H54 (cell line): ENCODE data around the gene GSX1.
"Not testable (repeated sequence)": the region's sequence is repeated elsewhere in the genome, so short reads cannot be mapped to it uniquely, and the experiment has no call there.

Experiments
- DNase-seq: peaks from one replicate; pipeline ENCODE4 v3.0.0; 2011; ENCODE audit warnings: low spot score, mixed read lengths; ENCODE audit not compliant: insufficient read length
- FAIRE-seq: peaks from 3 replicates; lab custom pipeline; 2011; peaks lifted over from hg19 to GRCh38; lab: Jason Lieb, UNC
- POLR2A ChIP-seq: IDR thresholded peaks from 2 replicates; pipeline ENCODE4 v1.6.1; 2011; ENCODE audit warnings: low read depth, mild to moderate bottlenecking, low read length

The GSX1 gene

DNA sequence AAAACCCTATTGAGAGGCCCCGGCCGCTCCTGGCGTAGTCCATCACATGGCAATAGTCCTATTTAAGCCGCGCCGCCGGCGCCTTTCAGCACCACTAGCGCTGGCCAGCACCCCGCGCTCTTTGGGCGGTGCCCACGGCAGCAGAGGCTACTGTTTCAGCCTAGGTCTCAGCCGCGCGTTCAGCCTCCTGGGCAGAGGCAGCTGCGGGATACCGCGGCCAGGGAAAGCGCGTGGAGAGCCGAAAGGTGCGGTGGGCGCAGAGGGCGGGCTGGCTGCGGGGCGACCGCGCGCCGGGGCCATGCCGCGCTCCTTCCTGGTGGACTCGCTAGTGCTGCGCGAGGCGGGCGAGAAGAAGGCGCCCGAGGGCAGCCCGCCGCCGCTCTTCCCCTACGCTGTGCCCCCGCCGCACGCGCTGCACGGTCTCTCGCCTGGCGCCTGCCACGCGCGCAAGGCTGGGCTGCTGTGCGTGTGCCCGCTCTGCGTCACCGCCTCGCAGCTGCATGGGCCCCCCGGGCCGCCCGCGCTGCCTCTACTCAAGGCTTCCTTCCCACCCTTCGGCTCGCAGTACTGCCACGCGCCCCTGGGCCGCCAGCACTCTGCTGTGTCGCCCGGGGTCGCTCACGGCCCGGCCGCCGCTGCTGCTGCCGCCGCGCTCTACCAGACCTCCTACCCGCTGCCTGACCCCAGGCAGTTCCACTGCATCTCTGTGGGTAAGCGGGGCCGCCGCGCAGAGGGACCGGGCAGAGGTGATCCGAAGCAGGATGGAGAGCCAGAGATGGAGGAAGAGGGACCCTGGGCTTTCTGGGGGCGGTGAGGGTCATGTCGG, at the start of gene GSX1:
Gene GSX1, plus strand, starts transcription at position 91 of the 826 bp plus-strand sequence. Its CDS starts 208 bp downstream, at position 299.
- DNase-seq (no peak), FAIRE-seq (no peak)
- no peak for TF ChIP-seq POLR2A

DNA sequence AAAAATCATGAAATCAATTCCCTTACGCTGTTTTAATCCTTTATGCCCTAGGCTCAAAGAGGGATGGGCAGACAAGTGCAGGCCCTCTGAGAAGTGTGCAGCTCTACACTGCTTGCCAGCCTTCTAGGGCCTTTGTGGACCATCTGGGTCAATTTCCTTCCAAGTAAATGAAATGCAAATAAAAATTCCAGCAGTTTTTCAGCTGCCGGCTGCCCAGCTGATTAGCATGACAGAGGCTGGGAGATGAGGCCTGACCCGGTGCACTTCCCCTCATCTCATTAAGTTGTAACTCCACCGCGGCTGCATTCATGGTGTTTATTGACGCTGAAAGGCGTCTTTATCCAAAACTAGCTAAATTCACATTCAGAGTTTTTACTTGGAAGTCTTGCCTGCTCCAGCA, 47.5 kb upstream of the GSX1 start:
- FAIRE-seq = no peak
- TF ChIP-seq POLR2A = no peak
- DNase-seq = no peak

DNA sequence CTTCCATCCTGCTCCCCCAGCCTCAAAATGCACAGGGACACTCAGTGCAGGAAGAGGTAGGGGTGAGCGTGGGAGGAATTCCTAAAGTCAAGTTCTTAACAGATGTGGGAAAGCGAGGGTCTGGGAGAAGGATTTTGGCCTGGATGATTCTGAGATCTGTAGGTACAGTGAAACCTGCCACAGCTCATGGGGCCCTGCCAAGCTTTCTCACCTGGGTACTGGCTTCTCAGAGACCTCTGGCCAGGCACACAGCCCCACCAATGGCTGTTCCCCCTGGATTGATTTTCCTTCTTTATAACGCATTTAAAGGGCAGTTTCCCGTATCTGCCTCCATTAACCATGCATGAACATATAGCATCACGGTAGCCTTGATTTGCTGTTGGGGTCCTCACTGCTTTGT, 47.0 kb upstream of the GSX1 start:
- no peak for FAIRE-seq
- DNase-seq = no peak
- no peak for TF ChIP-seq POLR2A

DNA sequence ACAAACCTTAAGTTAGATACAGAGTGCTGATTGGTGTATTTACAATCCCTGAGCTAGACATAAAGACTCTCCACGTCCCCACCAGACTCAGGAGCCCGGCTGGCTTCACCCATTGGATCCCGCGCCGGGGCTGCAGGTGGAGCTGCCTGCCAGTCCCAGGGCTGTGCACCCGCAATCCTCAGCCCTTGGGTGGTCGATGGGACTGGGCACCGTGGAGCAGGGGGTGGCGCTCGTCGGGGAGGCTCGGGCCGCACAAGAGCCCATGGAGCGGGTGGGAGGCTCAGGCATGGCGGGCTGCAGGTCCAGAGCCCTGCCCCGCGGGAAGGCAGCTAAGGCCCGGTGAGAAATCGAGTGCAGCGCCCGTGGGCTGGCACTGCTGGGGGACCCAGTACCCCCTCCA, 44.1 kb upstream of the GSX1 start:
- not testable (repeated sequence) for DNase-seq

DNA sequence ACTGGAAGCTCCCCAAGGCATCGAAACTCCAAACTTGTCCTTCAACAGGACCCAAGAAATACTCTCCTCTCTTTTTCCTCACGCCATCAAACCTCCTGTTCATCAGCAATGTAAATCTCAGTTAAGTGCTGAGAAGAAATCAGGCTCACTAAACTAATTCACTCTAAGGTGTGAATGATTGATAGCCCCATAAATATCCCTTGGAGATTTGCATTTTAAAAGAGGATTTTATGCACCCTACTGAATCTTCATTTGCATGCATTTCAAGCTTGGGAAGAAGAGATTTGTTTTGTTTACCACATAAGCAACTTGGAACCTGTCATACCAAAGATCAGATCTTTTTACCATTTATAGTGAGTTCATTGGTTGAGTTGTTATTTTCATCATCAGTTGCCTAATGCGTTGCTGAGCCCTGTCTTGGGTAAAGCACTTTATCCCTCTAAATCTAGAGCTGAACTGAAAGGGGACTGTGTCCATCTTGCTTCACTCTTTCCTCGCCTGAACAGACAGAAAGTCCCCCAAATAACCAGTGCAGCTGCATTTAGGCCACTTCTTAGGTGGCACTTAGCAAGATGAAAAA, 40.2 kb upstream of the GSX1 start:
- DNase-seq = no peak
- TF ChIP-seq POLR2A = no peak
- FAIRE-seq = no peak

More for the DNA sequence above, 44.1 kb upstream of the GSX1 start:
- FAIRE-seq = not testable (repeated sequence)

DNA sequence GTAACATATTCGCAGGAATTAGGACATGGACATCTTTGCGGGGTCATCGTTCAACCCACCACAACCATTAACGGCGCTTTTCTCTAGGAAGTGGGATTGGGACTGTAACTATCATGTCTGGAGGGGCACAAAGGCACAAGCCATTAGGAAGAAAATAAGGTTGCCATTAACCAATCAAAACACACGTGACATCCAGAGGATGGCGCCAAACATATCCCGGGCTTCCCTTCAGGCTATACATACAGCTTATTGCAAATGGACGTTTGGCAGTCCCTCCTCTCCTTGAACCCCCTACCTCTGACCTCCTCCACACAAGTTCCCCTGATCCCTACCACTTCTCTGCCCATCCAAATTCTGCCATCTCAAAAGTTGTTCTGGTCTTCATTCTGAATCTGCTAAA, 26.6 kb upstream of the GSX1 start:
- no peak for DNase-seq
- no peak for FAIRE-seq
- no peak for TF ChIP-seq POLR2A

DNA sequence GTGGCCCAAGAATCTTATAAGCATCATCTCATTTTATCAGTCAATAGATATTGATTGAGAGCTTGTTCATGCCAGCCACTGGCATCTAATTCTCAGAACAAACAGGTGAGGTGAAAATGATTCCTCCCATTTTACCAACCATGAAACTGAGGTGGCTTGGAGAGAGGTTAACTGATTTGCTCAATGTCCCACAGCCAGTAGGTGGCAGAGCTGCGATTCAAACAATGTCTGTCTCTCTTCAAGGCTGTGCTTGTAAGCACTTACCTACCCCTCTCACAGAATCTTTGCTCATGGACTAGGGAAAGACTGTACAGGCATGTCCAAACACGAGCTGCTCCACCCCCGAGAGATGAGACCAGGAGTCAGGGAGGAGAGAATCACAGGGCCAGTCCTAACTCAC, 21.5 kb upstream of the GSX1 start:
- no peak for TF ChIP-seq POLR2A
- FAIRE-seq (no peak), DNase-seq (no peak)

DNA sequence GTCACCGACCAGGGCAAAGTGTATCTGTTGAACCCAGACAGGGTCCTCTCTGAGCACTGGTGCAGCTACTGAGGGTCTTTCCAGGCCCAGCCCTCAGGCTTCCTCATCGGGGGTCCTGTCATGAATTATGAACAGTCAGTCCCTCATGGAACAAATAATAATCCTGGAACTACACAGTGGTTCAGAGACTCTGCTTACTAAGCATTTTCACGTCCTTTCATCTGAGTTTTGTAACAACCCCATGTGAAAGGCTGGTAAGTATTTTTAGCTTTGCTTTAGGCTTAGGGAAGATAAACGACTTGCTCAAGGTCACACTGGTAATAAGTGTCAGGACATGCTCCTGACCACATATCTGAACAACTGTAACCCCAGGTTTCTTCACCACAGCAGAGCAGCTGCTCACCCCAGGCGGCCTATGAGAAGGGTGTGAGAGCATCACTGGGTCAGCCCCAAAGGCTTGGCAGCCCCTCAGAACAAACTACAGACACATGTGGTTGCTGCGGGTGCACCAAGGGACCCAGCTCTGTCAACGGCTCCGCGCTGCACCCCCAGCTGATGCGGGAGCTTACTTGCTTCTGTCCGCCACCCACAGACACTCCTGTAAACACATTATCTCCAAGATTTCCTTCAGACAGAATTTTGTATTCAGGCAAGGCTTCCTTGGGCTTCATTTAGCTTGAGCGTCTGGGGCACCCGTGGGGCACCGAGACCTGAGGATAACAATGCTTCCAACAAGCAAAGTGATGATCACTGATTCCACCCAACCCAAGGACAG, 19.4 kb upstream of the GSX1 start:
- no peak for DNase-seq
- TF ChIP-seq POLR2A = no peak
- no peak for FAIRE-seq

DNA sequence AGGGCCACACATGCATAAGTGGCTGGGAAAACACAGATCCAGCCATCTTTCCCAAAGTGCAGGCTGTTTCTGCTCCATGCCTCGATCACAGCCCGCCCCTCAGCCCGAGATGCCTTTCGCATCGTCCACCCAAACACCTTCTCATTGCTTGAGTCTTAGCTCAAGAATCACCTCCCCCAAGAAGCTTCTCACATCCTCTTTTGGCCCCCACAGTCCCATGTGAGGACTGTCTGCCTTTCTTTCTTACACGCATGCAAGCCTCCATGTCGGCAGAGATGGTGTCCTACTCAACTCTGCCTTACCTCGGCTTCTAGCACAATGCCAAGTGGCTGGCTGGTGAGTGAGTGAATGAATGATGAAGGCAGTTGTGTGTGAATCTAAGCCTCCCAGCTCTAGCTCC, 18.1 kb upstream of the GSX1 start:
- FAIRE-seq (no peak), DNase-seq (no peak)
- no peak for TF ChIP-seq POLR2A

DNA sequence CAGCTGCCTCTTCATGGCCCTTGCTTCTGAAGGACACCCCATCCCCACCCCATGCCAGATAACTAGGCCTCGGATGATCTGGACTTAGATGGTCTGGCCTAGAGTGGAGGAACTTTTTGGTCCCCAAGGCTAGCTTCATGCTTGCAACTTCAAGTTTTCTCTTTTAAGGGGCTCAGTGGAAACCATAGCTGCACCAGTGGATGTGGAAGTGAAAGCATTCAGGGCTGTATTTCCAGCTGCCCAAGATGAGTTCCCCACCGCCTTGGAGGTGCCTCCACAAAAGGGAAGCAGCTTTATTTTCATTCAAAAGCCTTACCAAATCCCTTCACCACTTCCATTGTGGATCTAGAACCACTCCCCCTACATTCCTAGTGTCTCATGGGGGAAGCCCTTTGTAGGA, 17.6 kb upstream of the GSX1 start:
- no peak for FAIRE-seq
- TF ChIP-seq POLR2A = no peak
- DNase-seq = no peak

DNA sequence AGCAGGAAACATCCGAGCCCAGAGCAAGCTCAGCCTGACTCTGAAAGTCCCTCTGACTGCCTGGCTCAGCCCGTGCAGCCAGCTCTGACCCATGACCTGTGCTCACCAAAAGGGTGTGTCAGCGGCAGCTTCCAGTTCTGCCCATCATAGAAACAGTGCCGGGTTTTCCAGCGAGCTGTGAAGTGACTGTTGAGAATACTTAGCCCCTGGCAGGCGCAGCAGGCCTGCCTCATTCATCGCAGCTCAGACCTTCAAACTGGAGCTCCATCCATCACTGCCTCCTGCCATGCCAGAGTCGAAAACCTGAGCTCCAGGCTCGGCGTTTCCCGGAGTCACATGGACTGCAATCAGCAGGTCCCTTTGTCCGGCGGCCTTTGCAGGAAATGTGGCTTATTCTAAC, 16.3 kb upstream of the GSX1 start:
- no peak for FAIRE-seq
- TF ChIP-seq POLR2A = no peak
- DNase-seq = no peak

DNA sequence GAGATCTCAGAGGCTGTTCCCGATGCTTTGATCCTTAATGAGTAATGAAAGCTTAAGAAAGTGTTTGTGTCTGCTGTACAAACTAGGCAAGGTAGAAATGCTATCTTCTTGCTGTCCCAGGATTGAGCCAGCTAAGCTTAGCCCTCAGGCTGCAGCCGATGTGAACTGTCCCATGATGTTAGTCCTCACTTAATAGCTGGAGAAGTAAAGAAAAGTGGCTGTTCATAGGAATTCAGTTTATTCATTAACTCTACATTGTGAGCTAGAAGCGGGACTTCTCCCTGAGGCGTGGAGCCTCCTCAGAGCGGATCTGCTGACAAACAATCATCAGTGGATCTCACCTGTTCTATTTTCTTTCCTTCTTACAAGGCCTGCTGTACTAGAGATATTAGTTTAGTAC, 10.1 kb upstream of the GSX1 start:
- no peak for DNase-seq
- FAIRE-seq = no peak
- TF ChIP-seq POLR2A = no peak

DNA sequence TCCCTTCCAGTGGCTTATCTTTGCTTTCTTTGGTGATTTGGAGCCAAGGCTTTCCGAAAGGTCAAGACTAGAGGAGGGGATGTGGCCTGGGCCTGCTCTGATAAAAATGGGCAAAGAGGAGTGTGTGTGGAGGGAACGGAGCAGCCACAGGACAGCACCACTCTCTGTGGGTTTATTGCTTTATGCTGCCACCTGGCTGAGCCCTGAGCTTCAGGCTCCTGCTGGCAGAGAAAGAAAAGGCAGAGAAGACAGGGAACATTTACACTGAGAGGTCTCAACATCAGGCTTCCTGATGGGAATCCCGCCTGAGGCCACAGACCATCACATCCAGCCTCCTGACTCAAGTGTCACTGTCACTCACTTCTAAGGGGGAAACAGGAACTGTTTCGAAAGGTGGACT, 9.2 kb upstream of the GSX1 start:
- no peak for FAIRE-seq
- DNase-seq = no peak
- no peak for TF ChIP-seq POLR2A

DNA sequence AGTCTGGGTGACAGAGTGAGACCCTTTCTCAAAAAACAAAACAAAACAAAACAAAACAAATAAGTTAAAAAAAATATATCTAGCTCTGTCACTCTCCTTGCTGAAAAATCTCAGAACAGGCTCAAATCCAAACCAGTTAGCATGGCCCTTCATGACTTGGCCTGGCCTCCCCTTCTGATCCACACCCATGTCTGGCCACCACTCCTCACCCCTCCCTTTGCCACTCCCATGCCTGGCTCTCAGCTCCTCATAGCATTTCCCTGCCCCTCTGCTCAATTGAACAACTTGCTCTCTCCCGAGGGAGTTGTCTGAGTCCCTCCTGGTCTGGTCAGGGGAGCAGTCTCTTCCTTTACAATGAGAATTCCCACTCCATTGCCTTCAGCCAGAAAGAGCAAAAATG, 4.0 kb upstream of the GSX1 start:
- FAIRE-seq (no peak), DNase-seq (no peak)
- no peak for TF ChIP-seq POLR2A
